Stimulated activated CD4-positive, alpha-beta T cell treated with anti-CD3 and anti-CD28 coated beads, Interleukin-12 subunit alpha, Interleukin-12 subunit beta, amount 100 ng/mL, for 48 hours (primary cell): Measurements from ENCODE around the gene BCKDK.
"Not testable (repeated sequence)": the region's sequence is repeated elsewhere in the genome, so short reads cannot be mapped to it uniquely, and the experiment has no call there.

Experiments
- DNase-seq, 3 donors: peaks; one replicate each; pipeline ENCODE4 v3.0.0-alpha.2; 2020; ENCODE audit warnings: low read depth in 2 of 3, low spot score in 1 of 3

The BCKDK gene

GRCh38 chr16:31094424-31095120, 13.6 kb upstream of the BCKDK start, which contains the start of gene VKORC1:
Gene VKORC1 (minus strand): TSS chr16:31094797. CDS start chr16:31094729, 68 bp downstream.
- peak; percentile 83 to 89 (median 88) for DNase-seq

GRCh38 chr16:31099860-31100638, 8.1 kb upstream of the BCKDK start:
- no peak for DNase-seq

GRCh38 chr16:31100876-31101641, 7.1 kb upstream of the BCKDK start:
- DNase-seq: not testable (repeated sequence)

GRCh38 chr16:31105677-31106213, 2.4 kb upstream of the BCKDK start:
- peak; percentile 71 to 91 (median 75) for DNase-seq

GRCh38 chr16:31106509-31107464, 1.4 kb upstream of the BCKDK start:
- DNase-seq: no peak

GRCh38 chr16:31107465-31107867, 720 bp upstream of the BCKDK start:
- peak; percentile 30 to 56 (median 42) for DNase-seq

GRCh38 chr16:31108794-31109558, 790 bp downstream of the BCKDK start:
- no peak for DNase-seq

GRCh38 chr16:31109622-31110021, 1.4 kb downstream of the BCKDK start:
- no peak for DNase-seq

- no peak for DNase-seq
Observed at GRCh38 chr16:31110106-31111034, 2.2 kb downstream of the BCKDK start.

GRCh38 chr16:31111881-31112466, 3.8 kb downstream of the BCKDK start:
- no peak for DNase-seq

GRCh38 chr16:31112711-31113110, 4.5 kb downstream of the BCKDK start:
- no peak for DNase-seq

- DNase-seq: no peak
Observed at GRCh38 chr16:31113121-31114120, 5.2 kb downstream of the BCKDK start.

- no peak for DNase-seq
Observed at GRCh38 chr16:31114468-31114867, 6.3 kb downstream of the BCKDK start.

GRCh38 chr16:31117384-31118222, 9.4 kb downstream of the BCKDK start, which contains the start of gene KAT8:
Gene KAT8 (plus strand): TSS chr16:31117664. CDS start chr16:31117682, 18 bp downstream.
- DNase-seq: peak; percentile 97 to 98 (median 97)

- no peak for DNase-seq
Observed at GRCh38 chr16:31118223-31119155, 10.3 kb downstream of the BCKDK start.
